ENCODE measurements around the gene KCNG2. TPM values are rescaled to one million over a fixed set of nuclear protein-coding genes. Genes with fewer than 3 reads are reported as not detected.

The KCNG2 gene
- total and polyA plus RNA-seq, 2 of the 8 experiments (the other 6 are each of a cell fraction or from before 2014, with no cell fraction given): 0.19 to 0.74 TPM

GRCh38 chr18:79792988-79793355 is 4.8 kb upstream of the KCNG2 start:
- Histone ChIP-seq H2AFZ (ENCODE audit: low read length) (no peak overlapping the region), H3K4ac (replicated peaks; ENCODE audit: insufficient read length, low read depth, low read length) (no peak overlapping the region), H2BK5ac (ENCODE audit: low read depth, low read length) (no peak overlapping the region), H3K9me3 (ENCODE audit: insufficient read depth in 2 of 2, low read depth in 1 of 2, low read length in 1 of 2) (no peaks in the 10 kb centered on the region; a peak in 1 of 4 replicates), H2BK12ac (ENCODE audit: low read depth, low read length) (no peak overlapping the region), H3K9ac (replicated peaks in 1 of 4; ENCODE audit: extremely low read depth in 1 of 4, low read depth in 3 of 4, low read length in 3 of 4) (no peak overlapping the region), H2AK5ac (ENCODE audit: low read depth, low read length) (no peak overlapping the region), H3K79me1 (ENCODE audit: low read depth, low read length) (peaks cover 4% of the 10 kb centered on the region; the same call in 1 of the 2 replicates), H3K56ac (replicated peaks; ENCODE audit: insufficient read length, low read depth, low read length) (no peak overlapping the region), H4K20me1 (replicated peaks in 1 of 2; ENCODE audit: control insufficient read depth in 1 of 2, insufficient read depth in 2 of 2, low read length in 2 of 2) (peaks cover 1 to 9% of the 10 kb centered on the region in 2 experiments), H3K4me2 (ENCODE audit: insufficient read depth in 1 of 2, low read depth in 2 of 2, low read length in 2 of 2) (no peak overlapping the region), H3K79me2 (ENCODE audit: control insufficient read depth in 1 of 2, insufficient read depth in 2 of 2, low read length in 2 of 2) (no peaks in the 10 kb centered on the region), H3K23ac (ENCODE audit: insufficient read length) (no peak overlapping the region), H3K14ac (ENCODE audit: insufficient read length) (no peak overlapping the region), H3K27me3 (replicated peaks in 1 of 4; ENCODE audit: control insufficient read depth in 3 of 4, extremely low read depth in 1 of 4, insufficient read depth in 3 of 4, low read length in 3 of 4) (peaks cover 21 to 43% (median 36%) of the 10 kb centered on the region in 4 experiments), H4K5ac (ENCODE audit: insufficient read length, low read depth, low read length) (no peak overlapping the region), H3K23me2 (ENCODE audit: low read depth, low read length) (peaks cover 8% of the 10 kb centered on the region), H2BK20ac (ENCODE audit: low read length) (no peak overlapping the region), H4K91ac (replicated peaks; ENCODE audit: insufficient read length, low read length) (no peak overlapping the region), H3K18ac (ENCODE audit: extremely low read depth, low read length) (no peak overlapping the region), H2BK120ac (replicated peaks; ENCODE audit: low read depth, low read length) (no peak overlapping the region), H3K36me3 (ENCODE audit: control insufficient read depth in 2 of 4, insufficient read depth in 4 of 4, low read length in 3 of 4) (no peaks in the 10 kb centered on the region; a peak in 1 of 8 replicates), H2BK15ac (ENCODE audit: low read length) (no peak overlapping the region), H3K4me3 (ENCODE audit: extremely low read depth in 1 of 4, insufficient read depth in 2 of 4, low read depth in 3 of 4, low read length in 4 of 4) (no peak overlapping the region), H3K27ac (ENCODE audit: low read depth, low read length) (no peak overlapping the region), H3K4me1 (replicated peaks in 1 of 4; ENCODE audit: control insufficient read depth in 3 of 4, insufficient read depth in 4 of 4, low read length in 3 of 4) (peaks cover 0 to 5% (median 1%) of the 10 kb centered on the region in 4 experiments; a peak in 3 of 7 replicates), H4K8ac (ENCODE audit: extremely low read depth, insufficient read depth, low read length) (no peak overlapping the region)
- POLR2A ChIA-PET (ENCODE audit: partially characterized antibody): no interaction called here
- WGBS, 2 experiments (ENCODE audit: extremely low coverage in 1 of 2, insufficient coverage in 1 of 2, insufficient read length in 1 of 2, insufficient replicate concordance in 2 of 2, low coverage in 1 of 2, low lambda C conversion rate in 2 of 2, missing lambda C conversion rate in 1 of 2): 85% methylated on average over 4 of the region's 4 CpGs; no CpG with 5 or more reads in 1 of the 2 experiments
- CTCF ChIA-PET (ENCODE audit: partially characterized antibody): interaction anchor here (0.6 kb wide), 1 partner anchor 63 kb away, joined by 3 read pairs; no protein-coding TSS in a partner anchor
- FAIRE-seq (no peak), DNase-seq (ENCODE audit: low read depth in 1 of 2, low spot score in 2 of 2) (no peak)
- TF ChIP-seq TEAD4 (IDR thresholded peaks at IDR 0.05; ENCODE audit: low read depth, low read length) (no peak), RXRA (IDR thresholded peaks at IDR 0.05; ENCODE audit: insufficient read depth, low read depth, low read length) (no peak), HDAC2 (IDR thresholded peaks at IDR 0.05; ENCODE audit: borderline replicate concordance in 1 of 2, low read depth in 2 of 2, low read length in 2 of 2) (no peak), TBP (IDR thresholded peaks at IDR 0.05; ENCODE audit: low read depth, low read length) (no peak), MAFK (IDR thresholded peaks at IDR 0.05; ENCODE audit: low read depth, low read length) (no peak), CBX5 (IDR thresholded peaks at IDR 0.05; ENCODE audit: low read depth, low read length) (no peak), SRF (IDR thresholded peaks at IDR 0.05; ENCODE audit: low read depth, low read length) (no peak), SIRT6 (IDR thresholded peaks at IDR 0.05; ENCODE audit: low read length) (no peak), NANOG (IDR thresholded peaks at IDR 0.05; ENCODE audit: insufficient read depth, low read depth, low read length, poor library complexity, severe bottlenecking) (no peak), SP2 (IDR thresholded peaks at IDR 0.05; ENCODE audit: low read length) (no peak), CEBPB (IDR thresholded peaks at IDR 0.05; ENCODE audit: low read depth, low read length) (no peak), RAD21 (IDR thresholded peaks at IDR 0.05 in 1 of 2, conservative IDR thresholded peaks at IDR 0.05 in 1 of 2; ENCODE audit: low read depth in 2 of 2, low read length in 2 of 2) (no peak), TCF12 (IDR thresholded peaks at IDR 0.05; ENCODE audit: low read depth, low read length) (no peak), BACH1 (IDR thresholded peaks at IDR 0.05; ENCODE audit: low read length) (no peak), CBX8 (IDR thresholded peaks at IDR 0.05; ENCODE audit: borderline replicate concordance, low read depth, low read length) (no peak), POLR2A (IDR thresholded peaks at IDR 0.05; ENCODE audit: control extremely low read depth in 1 of 2, low read depth in 2 of 2, low read length in 2 of 2) (no peak)

Data from H1 (cell line).